Keratinocyte (primary cell): ENCODE data around the gene SAFB2. TPM values are rescaled to one million over a fixed set of nuclear protein-coding genes. Genes with fewer than 3 reads are reported as not detected.

ENCODE experiments used
- DNase-seq: peaks from one replicate; pipeline ENCODE4 v3.0.0-alpha.2; 2011; ENCODE audit warnings: low read depth, missing footprints, low spot score
- FAIRE-seq: peaks from 2 replicates; lab custom pipeline; 2011; peaks lifted over from hg19 to GRCh38; lab: Jason Lieb, UNC
- H2AFZ ChIP-seq: 2 replicates; pipeline ENCODE4 v1.6.0; 2012; ENCODE audit warnings: low read length, control low read depth, inconsistent platforms; ENCODE audit not compliant: control insufficient read depth
- H3K27ac ChIP-seq: 2 replicates; pipeline ENCODE4 v1.5.1; 2011; ENCODE audit warnings: low read length; ENCODE audit not compliant: control insufficient read depth, insufficient read depth
- H3K27me3 ChIP-seq: 3 replicates; pipeline ENCODE4 v1.6.0; 2011; ENCODE audit warnings: low read length; ENCODE audit not compliant: control insufficient read depth, insufficient read depth; ENCODE audit errors: extremely low read depth
- H3K36me3 ChIP-seq, 2 experiments: 2 replicates in 1 of 2; 3 replicates in 1 of 2; pipeline ENCODE4 v1.5.1; 2011; ENCODE audit warnings: low read length in 2 of 2, mild to moderate bottlenecking in 1 of 2; ENCODE audit not compliant: control insufficient read depth in 2 of 2, insufficient read depth in 2 of 2; ENCODE audit errors: extremely low read depth in 1 of 2
- H3K4me1 ChIP-seq: 3 replicates; pipeline ENCODE4 v1.5.1; 2011; ENCODE audit warnings: low read length; ENCODE audit not compliant: control insufficient read depth, insufficient read depth; ENCODE audit errors: extremely low read depth
- H3K4me2 ChIP-seq: 3 replicates; pipeline ENCODE4 v1.6.0; 2011; ENCODE audit warnings: low read depth, low read length; ENCODE audit not compliant: control insufficient read depth, insufficient read depth; ENCODE audit errors: extremely low read depth
- H3K4me3 ChIP-seq, 3 experiments: fragments of 200-600 bp in 1 of 3; sonication (generic) in 1 of 3; 2 replicates in 2 of 3; 3 replicates in 1 of 3; pipeline ENCODE4 v1.5.1; 2011 to 2016; ENCODE audit warnings: low read length in 3 of 3, mild to moderate bottlenecking in 3 of 3, control low read depth in 2 of 3, inconsistent platforms in 1 of 3, low read depth in 1 of 3, mixed read lengths in 1 of 3, mixed run types in 1 of 3, moderate library complexity in 1 of 3; ENCODE audit not compliant: control insufficient read depth in 2 of 3, insufficient read depth in 2 of 3; ENCODE audit errors: extremely low read depth in 1 of 3
- H3K79me2 ChIP-seq: 2 replicates; pipeline ENCODE4 v1.6.0; 2012; ENCODE audit warnings: low read length; ENCODE audit not compliant: control insufficient read depth, insufficient read depth
- H3K9ac ChIP-seq: 3 replicates; pipeline ENCODE4 v1.6.0; 2011; ENCODE audit warnings: low read length; ENCODE audit not compliant: control insufficient read depth, insufficient read depth; ENCODE audit errors: extremely low read depth
- H3K9me1 ChIP-seq: 3 replicates; pipeline ENCODE4 v1.6.0; 2011; ENCODE audit warnings: low read length; ENCODE audit not compliant: control insufficient read depth, insufficient read depth; ENCODE audit errors: extremely low read depth
- H3K9me3 ChIP-seq: 2 replicates; pipeline ENCODE4 v1.5.1; 2012; ENCODE audit warnings: low read depth, low read length; ENCODE audit not compliant: control insufficient read depth
- H4K20me1 ChIP-seq: 3 replicates; pipeline ENCODE4 v1.6.0; 2011; ENCODE audit warnings: low read length; ENCODE audit not compliant: control insufficient read depth, insufficient read depth; ENCODE audit errors: extremely low read depth
- EZH2 ChIP-seq: IDR thresholded peaks from one replicate; pipeline ENCODE4 v1.6.1; 2012; ENCODE audit warnings: inconsistent platforms, mild to moderate bottlenecking, low read length, moderate library complexity
- dilution Hi-C: fragments of 300-500 bp; cut with MboI; formaldehyde crosslinking; loops from one replicate; pipeline ENCODE4 v1.7.0; 2020; ENCODE audit warnings: low sequenced_read_pairs; ENCODE audit not compliant: extremely low pct_ligation_motif_present
- polyA plus RNA-seq, 5 experiments: library from polyadenylated mRNA; depleted of rRNA in 3 of 5; stranded (reverse) in 3 of 5; stranded (forward) in 1 of 5; unstranded in 1 of 5; fragments of >200 nt; gene quantifications; 1 replicate in 1 of 5; 2 replicates in 3 of 5; 3 replicates in 1 of 5; pipeline versions ENCODE4 v1.2.1 to v1.2.3, GENCODE V29; 2011 to 2012; ENCODE audit warnings: missing spikeins in 2 of 5, low read depth in 1 of 5, low replicate concordance in 1 of 5
- TF ChIP-seq, protein P1 (sequence below), 3 experiments: IDR thresholded peaks in 1 of 3; conservative IDR thresholded peaks in 1 of 3; optimal IDR thresholded peaks in 1 of 3; 2 replicates in 2 of 3; 3 replicates in 1 of 3; pipeline versions ENCODE3 to v1.5.1; 2011; ENCODE audit warnings: low read length in 3 of 3, mild to moderate bottlenecking in 3 of 3, moderate library complexity in 2 of 3, control low read depth in 1 of 3, inconsistent platforms in 1 of 3; ENCODE audit not compliant: insufficient read depth in 2 of 3; ENCODE audit errors: extremely low read depth in 1 of 3

Gene SAFB2
- polyA plus RNA-seq, 1 donor (not counting 4 experiments of a cell fraction or from before 2014, with no cell fraction given): 15.3 TPM

DNA sequence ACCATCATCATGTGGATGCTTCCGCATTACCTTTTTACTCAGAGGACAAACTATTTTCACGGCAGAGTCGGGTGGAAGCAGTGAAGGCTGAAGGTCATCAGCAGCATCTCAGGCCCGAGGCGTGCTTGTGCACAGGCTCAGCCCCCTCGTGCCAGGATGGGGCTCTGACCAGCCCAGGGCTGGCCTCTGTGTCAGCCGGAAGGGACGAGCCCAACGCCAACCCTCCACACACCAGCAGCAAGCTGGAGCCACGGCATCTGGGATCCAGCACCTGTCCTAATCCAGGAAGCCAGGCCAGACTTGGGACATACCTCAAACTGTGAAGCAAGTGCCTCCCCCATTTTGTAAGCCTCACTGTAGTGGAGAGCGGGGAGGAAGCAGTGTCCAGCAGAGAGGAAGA, 46.6 kb upstream of the SAFB2 start:
- Histone ChIP-seq H3K27ac (no peak overlapping the region), H2AFZ (no peak overlapping the region), H3K4me3 (no peak overlapping the region), H3K36me3 (peaks cover 35 to 40% of the 10 kb centered on the region in 2 experiments), H3K9me1 (no peaks in the 10 kb centered on the region), H3K9me3 (no peaks in the 10 kb centered on the region), H3K79me2 (no peaks in the 10 kb centered on the region), H4K20me1 (no peaks in the 10 kb centered on the region), H3K4me1 (no peaks in the 10 kb centered on the region), H3K4me2 (no peak overlapping the region), H3K27me3 (no peaks in the 10 kb centered on the region), H3K9ac (no peak overlapping the region)
- FAIRE-seq (no peak), DNase-seq (no peak)
- TF ChIP-seq, protein P1, sequence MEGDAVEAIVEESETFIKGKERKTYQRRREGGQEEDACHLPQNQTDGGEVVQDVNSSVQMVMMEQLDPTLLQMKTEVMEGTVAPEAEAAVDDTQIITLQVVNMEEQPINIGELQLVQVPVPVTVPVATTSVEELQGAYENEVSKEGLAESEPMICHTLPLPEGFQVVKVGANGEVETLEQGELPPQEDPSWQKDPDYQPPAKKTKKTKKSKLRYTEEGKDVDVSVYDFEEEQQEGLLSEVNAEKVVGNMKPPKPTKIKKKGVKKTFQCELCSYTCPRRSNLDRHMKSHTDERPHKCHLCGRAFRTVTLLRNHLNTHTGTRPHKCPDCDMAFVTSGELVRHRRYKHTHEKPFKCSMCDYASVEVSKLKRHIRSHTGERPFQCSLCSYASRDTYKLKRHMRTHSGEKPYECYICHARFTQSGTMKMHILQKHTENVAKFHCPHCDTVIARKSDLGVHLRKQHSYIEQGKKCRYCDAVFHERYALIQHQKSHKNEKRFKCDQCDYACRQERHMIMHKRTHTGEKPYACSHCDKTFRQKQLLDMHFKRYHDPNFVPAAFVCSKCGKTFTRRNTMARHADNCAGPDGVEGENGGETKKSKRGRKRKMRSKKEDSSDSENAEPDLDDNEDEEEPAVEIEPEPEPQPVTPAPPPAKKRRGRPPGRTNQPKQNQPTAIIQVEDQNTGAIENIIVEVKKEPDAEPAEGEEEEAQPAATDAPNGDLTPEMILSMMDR (optimal IDR thresholded peaks at IDR 0.05 in 1 of 3, IDR thresholded peaks at IDR 0.05 in 1 of 3, conservative IDR thresholded peaks at IDR 0.05 in 1 of 3; ENCODE audit: extremely low read depth in 1 of 3, insufficient read depth in 2 of 3, low read length in 3 of 3): no peak
- TF ChIP-seq EZH2: no peak
- dilution Hi-C loops: no loop called here

DNA sequence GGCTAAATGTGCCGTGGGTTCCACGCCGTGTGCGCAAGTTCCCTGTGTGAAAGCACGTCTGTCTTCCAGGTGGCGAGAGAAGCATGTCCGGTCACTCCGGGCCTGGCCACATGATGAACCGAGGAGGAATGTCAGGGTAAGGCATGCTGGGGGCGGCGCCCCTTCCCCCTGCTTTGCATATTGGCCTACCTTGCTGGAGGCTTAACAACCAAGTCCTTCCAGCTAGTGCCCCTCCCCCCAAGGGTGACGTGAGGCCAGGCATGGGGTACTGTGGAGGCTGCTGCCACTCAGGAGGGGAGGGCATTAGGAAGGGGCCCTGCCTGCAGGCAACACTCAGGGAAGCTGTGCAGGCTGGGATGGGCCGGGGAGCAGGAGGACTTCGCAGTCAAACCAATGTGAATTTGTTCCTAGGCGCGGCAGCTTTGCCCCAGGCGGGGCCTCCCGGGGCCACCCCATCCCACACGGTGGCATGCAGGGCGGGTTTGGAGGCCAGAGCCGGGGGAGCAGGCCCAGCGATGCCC, 45.2 kb upstream of the SAFB2 start:
- peaks cover 44 to 49% of the 10 kb centered on the region in 2 experiments for H3K36me3 ChIP-seq
- no peak for FAIRE-seq
- H3K27me3 ChIP-seq: no peaks in the 10 kb centered on the region

More for the DNA sequence above, 45.2 kb upstream of the SAFB2 start:
- H3K27ac ChIP-seq: no peak overlapping the region
- no peaks in the 10 kb centered on the region for H3K9me3 ChIP-seq
- H3K9me1 ChIP-seq: no peaks in the 10 kb centered on the region
- TF ChIP-seq, protein P1 (optimal IDR thresholded peaks at IDR 0.05 in 1 of 3, IDR thresholded peaks at IDR 0.05 in 1 of 3, conservative IDR thresholded peaks at IDR 0.05 in 1 of 3; ENCODE audit: extremely low read depth in 1 of 3, insufficient read depth in 2 of 3, low read length in 3 of 3): no peak
- TF ChIP-seq EZH2: no peak
- dilution Hi-C loops: no loop called here
- H3K79me2 ChIP-seq: no peaks in the 10 kb centered on the region
- DNase-seq: no peak
- H3K4me3 ChIP-seq: no peak overlapping the region
- no peaks in the 10 kb centered on the region for H3K4me1 ChIP-seq
- no peak overlapping the region for H3K4me2 ChIP-seq
- H3K9ac ChIP-seq: no peak overlapping the region
- H4K20me1 ChIP-seq: no peaks in the 10 kb centered on the region
- no peak overlapping the region for H2AFZ ChIP-seq
